DND-41 (cell line): ENCODE results near the gene L3MBTL1.

Experiments used
- EZH2 ChIP-seq: IDR thresholded peaks from 3 replicates; pipeline ENCODE4 v1.6.1; 2012; ENCODE audit warnings: borderline replicate concordance, low read depth, mild to moderate bottlenecking, moderate library complexity, low read length, inconsistent platforms; ENCODE audit not compliant: severe bottlenecking
- TF ChIP-seq, protein P1 (sequence below): IDR thresholded peaks from 2 replicates; pipeline ENCODE4 v1.5.1; 2012; ENCODE audit warnings: borderline replicate concordance, low read length, moderate library complexity, mild to moderate bottlenecking; ENCODE audit not compliant: poor library complexity, severe bottlenecking; ENCODE audit errors: extremely low read depth

DNA sequence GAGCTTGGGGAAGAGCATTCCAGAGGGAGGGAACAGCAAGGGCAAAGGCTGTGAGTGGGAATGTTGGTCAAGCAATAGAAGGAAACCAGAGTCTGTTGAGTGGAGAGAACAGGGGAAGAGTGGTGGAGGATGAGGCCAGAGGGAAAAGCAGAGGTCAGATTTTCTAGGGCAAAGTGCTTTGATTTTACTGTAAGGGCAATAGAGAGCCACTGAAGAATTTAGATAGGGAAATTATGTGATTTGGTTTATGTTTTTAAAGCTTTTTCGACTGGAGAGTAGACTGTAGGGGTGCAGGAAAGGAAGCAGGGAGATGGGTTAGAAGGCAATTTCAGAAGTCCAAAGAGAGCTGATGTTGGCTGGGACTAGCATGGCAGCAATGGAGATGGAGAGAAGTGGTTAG is 4.4 kb downstream of the L3MBTL1 start:
- TF ChIP-seq, protein P1, sequence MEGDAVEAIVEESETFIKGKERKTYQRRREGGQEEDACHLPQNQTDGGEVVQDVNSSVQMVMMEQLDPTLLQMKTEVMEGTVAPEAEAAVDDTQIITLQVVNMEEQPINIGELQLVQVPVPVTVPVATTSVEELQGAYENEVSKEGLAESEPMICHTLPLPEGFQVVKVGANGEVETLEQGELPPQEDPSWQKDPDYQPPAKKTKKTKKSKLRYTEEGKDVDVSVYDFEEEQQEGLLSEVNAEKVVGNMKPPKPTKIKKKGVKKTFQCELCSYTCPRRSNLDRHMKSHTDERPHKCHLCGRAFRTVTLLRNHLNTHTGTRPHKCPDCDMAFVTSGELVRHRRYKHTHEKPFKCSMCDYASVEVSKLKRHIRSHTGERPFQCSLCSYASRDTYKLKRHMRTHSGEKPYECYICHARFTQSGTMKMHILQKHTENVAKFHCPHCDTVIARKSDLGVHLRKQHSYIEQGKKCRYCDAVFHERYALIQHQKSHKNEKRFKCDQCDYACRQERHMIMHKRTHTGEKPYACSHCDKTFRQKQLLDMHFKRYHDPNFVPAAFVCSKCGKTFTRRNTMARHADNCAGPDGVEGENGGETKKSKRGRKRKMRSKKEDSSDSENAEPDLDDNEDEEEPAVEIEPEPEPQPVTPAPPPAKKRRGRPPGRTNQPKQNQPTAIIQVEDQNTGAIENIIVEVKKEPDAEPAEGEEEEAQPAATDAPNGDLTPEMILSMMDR: no peak
- TF ChIP-seq EZH2: no peak
